HG03196 (cell line): Measurements from ENCODE around the gene NKD1.
"Not testable (repeated sequence)": the region's sequence is repeated elsewhere in the genome, so short reads cannot be mapped to it uniquely, and the experiment has no call there.

Source experiments
- ATAC-seq: cut with Tn5 transposase; IDR thresholded peaks from one replicate; pipeline ENCODE4 v1.9.1; 2021; ENCODE audit not compliant: unreplicated experiment

The NKD1 gene

DNA sequence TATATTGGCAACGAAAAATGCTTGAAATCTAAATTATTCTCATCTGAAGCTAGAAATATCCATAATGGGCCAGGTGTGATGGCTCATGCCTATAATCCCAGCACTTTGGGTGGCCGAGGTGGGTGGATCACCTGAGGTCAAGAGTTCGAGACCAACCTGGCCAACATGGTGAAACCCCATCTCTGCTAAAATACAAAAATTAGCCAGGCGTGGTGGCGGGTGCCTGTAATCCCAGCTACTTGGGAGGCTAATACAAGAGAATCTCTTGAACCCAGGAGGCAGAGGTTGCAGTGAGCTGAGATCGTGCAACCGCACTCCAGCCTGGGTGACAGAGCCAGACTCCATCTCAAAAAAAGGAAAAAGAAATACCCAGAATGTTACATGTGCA lies 11.9 kb upstream of the NKD1 start:
- ATAC-seq = not testable (repeated sequence)

DNA sequence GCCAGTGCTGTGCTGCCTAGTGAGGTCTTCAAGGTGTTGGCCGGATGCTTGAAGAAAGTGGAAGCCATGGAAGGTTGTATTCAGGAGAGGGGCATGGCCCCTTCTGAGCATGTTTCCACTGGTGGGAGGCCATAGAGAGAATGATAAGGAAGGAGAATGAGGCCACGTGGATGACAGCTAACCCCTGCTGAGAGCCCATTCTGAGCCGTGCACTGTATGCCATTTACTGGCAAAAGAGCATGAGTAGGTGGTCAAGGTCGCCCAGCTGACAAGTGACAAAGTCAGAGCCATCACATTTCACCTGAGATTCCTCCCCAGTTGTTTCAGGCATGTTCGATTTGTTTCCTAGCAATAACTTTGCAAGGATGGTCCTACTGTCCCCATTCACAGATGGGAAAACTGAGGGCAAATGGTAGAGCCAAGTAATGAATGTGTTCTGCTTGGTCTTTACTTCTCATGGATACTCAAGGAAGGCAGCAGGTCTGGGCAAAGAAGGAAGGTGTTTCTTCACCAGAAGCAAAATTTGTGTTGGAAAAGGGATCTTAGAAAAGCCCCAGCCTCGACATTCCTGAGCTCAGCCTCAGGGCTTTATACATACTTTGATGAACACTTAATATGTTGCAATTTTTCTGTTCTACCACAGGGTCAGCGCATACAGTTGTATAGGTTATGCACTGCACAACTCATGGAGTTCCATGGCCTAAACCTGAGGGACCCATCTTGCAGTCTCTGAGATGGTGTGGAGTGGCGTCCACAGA lies 10.5 kb upstream of the NKD1 start:
- no peak for ATAC-seq

- ATAC-seq = no peak
Measured at GRCh38 chr16:50538411-50539052, 9.7 kb upstream of the NKD1 start.

DNA sequence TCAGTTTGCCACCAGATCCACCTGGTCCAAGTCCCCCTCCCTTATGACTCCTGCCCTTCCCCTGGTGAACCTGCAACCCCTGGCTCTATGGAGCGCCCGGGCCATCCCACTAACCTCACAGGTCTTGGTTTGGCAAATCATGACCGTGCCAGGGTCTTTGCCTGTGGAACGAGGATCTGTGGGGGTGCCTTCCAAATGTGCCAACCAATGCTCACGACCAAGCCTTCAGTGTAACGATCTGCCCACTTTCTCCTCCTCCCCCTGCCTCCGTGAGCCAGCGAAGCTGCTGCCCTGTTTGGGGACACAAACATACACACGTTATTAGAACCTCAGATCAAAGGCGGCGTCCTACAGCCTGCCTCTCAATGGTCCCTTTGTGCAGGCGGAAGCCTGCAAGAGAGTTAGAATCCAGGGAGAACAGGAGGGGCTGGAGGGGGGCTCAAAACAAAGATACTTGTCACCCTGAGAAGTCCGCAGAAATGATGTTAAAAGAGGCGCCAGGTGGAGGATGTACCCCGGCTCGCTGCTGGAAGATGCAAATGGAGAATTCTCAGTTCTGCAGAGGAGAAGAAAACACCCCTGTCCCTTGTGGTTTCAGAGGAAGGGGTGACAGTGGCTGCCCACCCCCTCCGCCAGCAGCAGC lies 9.0 kb upstream of the NKD1 start:
- ATAC-seq = no peak

DNA sequence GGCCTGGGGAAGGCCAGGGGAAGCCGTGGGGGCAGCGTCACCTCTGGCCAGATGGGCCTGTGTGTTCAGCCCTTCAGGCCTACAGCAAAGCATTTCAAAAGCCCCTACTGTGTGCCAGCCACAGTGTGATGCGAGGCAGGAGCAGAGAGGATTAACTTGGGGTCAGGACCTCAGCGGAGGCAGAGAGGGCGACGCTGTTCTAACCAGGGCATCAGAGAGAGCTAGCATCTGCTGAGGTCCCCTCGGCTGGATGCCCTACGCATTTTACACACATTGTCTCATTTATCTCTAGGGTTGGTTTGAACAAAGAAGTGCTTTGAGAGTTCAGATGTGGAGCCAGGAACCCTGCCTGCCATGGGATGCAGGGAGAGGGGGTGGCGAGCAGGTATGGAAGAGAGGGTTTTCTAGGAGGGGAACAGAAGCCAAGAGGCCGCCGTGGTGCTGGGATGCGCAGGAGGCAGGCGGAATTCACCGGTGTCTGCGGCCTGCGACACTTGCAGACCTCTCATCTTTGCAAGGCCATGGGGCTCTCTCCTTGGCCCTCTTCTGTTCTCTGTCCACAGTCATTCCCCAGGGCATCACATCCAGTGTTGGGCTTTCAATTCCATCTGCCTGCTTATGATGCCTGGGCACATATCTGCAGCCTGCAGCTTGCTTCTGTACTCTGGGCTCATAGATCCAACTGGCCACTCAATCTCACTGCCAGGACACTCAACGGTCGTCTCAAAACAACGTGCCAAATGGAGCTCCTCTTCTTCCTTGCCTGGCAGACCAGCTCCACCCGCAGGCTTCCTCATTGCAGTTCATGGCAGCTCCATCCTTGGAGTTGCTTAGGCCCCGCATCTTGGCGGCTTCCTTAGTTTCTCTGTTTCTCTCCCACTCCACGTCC lies 8.1 kb upstream of the NKD1 start:
- ATAC-seq = no peak

DNA sequence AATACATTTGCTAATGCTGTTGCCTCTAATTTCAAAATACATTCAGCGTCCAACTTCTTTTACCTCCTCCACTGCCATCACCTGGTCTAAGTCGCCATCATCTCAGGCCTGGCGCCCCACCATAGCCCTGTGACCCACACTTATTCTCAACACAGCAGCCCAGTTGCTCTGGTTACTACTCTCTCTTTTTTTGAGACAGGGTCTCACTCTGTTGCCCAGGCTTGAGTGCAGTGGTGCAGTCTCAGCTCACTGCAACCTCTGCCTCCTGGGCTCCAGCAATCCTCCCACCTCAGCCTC lies 7.5 kb upstream of the NKD1 start:
- no peak for ATAC-seq

DNA sequence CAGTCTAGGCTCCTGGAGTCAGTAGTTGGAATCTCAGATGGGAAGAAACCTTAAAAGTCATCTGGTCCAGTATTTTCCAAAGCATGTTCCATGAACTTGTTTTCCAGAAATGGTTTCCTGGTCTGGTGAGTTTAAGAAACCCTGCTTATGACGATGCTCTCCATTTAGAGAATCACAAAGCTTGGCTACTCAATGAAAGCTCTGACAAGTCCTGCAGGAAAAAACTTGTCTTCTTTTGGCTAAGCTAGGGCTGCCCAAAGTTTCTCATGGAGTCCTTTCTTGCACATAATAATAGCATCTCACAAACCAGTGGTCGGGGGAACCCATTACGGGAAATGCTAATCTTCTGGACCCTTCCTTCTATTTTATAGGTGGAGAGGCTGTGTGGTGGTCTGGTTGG lies 5.5 kb upstream of the NKD1 start:
- no peak for ATAC-seq

- no peak for ATAC-seq
Measured at GRCh38 chr16:50546125-50546524, 2.1 kb upstream of the NKD1 start.

DNA sequence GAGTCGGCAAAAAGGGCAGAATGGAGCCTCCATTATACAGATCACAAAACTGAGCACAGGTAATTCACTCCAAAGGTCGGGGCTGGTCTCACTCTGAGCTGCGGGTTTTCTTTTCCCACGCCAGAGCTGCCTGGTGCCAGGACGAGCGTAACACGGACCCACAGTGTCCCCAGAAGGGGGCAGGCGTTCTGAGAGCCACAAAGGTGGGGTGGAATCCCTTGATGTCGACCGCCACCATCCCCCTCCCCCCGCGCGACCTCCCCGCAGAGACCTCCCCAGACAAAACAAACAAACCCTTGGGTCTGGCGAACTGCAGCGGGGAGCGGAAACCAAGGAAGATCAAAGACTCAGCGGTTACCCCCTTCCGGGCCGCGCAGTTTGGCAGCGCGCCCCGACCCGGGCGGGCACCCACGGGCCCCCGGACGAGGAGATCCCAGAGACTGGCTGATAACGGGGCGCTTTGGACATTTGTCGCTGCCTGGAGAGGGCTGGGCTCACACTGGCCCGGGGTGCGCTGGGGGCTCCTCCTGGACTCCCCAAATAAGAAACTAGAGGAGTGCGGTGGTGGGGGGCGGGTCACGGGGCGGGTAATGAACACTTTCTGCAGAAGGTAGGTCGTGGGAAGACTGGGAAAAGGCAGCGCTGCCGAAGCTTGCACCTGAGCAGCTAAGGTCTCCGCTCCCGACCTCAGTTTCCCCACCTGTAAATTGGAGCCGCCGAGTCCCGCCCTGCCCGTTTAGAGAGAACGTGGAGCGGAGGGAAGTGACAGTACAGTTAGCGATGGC lies 664 bp upstream of the NKD1 start:
- ATAC-seq = peak; percentile 36

- ATAC-seq = no peak
Measured at GRCh38 chr16:50548909-50549560, 839 bp downstream of the NKD1 start.

DNA sequence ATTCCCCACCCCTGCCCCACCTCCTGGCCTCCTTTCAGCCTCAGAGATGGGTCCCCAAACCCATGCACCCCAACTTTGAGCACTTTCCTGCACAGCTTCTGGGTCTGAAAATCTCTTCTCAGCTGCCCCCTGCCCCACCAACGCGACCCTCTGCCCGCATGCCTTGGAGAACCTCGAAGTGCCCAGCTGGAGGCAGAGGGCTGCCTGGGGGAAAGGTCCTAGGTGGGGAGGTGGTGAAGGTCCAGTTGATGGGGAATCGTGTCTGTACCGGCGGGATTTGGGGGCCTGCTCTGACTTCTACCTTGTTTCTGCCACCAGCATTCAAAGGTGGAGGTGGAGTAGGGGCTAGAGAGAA lies 1.3 kb downstream of the NKD1 start:
- no peak for ATAC-seq

DNA sequence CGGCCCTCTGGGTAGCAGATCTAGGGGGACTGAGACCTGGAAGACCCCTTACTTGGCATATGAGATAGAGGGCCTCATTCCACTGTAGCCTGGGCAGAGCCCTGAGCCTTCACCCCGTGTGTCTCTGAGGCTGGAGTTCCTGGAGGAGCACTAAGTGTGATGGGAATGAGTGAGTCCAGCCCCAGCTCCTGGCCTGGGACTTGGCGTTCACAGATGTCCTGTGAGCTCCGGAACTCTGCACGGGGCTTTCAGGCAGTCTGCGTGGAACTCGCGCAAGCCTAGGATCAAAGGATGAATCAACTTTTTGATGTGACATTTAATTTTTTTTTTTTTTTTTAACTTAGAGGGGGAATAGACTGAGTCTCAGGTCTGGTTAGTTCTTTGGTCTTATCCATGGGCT lies 1.8 kb downstream of the NKD1 start:
- no peak for ATAC-seq

GRCh38 chr16:50550866-50551641 lies 2.9 kb downstream of the NKD1 start:
- no peak for ATAC-seq

- no peak for ATAC-seq
Measured at GRCh38 chr16:50552476-50553101, 4.4 kb downstream of the NKD1 start.

DNA sequence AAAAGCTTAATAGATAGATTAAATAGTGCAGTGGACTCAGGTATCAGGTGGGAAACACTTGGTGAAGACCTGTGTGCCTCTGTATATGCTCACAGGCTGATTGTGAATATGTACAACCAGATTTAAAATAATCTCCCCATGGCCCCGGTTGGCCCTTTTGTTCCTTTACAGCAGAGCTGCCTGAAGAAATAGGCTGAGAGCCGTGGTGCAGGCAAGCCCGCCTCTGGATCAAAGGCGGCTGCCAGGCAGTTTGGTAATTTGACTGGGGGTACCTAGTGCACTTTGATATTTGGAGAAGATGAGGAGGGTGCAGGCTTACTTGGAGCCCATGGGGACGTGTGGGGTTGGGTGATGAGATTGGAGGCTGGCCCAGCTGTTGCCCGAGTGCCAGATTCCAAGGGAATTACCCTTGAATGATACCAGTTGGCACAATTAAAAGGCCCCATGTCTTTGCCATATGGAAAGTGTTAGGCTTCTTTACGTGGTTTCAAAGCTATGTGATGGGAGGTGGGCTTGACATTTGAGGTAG lies 5.0 kb downstream of the NKD1 start:
- ATAC-seq = no peak

DNA sequence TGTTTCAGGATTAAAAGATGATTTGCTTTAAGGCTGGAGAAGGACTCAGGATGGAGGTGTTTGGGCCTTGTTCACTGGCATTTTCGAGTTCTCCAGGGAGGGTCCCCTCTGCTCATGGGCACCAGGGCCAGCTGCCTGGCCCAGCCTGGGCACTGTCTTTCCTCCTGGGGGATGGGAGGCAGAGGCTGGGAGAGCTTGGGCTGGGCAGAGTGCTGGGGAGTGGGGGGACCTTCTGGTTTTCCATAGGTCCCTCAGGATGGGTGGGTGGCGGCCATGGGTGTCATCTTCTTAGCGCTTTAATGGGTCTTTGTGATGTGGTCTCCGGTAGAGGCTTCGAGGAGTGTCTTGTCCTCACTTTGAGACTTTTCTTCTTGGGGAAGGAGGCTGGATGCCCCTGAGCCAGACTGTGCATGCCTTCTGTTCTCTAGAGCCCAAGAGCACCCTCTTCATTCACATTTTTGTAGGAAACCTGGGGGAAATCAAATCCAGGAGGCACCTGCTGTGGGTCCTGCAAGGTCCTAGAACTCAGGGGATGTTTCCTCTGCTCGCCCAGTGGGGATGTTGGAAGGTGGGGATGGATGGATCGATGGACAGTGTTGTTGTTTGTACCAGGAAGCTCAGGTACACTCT lies 5.7 kb downstream of the NKD1 start:
- no peak for ATAC-seq

DNA sequence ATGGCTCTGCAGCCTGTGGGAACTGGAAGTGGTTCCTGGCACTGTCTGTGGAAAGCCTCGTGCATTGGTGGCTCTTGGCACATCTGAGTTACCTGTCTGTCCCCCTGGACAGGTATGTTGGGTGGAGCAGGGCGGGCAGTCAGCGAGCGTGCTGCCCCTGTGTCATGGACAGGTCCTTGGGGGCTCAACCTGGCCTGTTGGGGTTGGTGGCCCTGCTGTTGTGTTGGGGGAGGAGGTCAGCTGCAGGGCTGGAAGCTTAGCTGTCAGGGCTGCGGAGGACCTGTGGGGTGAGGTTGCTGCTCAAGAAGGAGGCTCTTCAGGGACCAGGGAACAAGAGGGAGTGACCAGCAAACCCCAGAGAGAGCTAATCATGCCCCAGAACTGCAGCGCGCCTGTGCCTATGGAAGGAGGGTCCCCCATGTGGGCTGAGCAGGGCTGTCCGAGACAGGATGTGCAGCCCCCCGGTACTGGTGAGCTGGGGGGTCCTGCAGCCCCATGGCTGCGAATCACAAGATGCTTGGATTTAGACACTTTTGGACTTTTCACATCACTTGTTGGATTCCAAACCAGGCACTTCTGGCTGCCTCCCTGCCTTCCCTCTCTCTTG lies 7.2 kb downstream of the NKD1 start:
- ATAC-seq = no peak
